ENCODE results near the gene DAPP1.

GRCh38 chr4:99848591-99849001, 32.0 kb downstream of the DAPP1 start:
- no peak for TF ChIP-seq REST (IDR thresholded peaks at IDR 0.05; ENCODE audit: low read depth)
- no peak for TF ChIP-seq TAF1 (IDR thresholded peaks at IDR 0.05; ENCODE audit: low read depth)
- no peak for TF ChIP-seq CEBPB (IDR thresholded peaks at IDR 0.05)
